A673 (cell line): Measurements from ENCODE around the gene RYK.

Source experiments
- EZH2 ChIP-seq: fragments of 200-600 bp; sonication (generic); IDR thresholded peaks from 2 replicates; pipeline ENCODE4 v1.6.1; 2017; ENCODE audit warnings: borderline replicate concordance, low read depth, mild to moderate bottlenecking, mixed read lengths, antibody characterized with exemption, low read length; ENCODE audit not compliant: poor library complexity, severe bottlenecking
- TF ChIP-seq, protein P1 (sequence below): fragments of 300-800, 200-600 bp; sonication (generic); conservative IDR thresholded peaks from 2 replicates; pipeline ENCODE4 v1.5.1; 2017; ENCODE audit warnings: low read depth, mild to moderate bottlenecking, antibody characterized with exemption, low read length, moderate library complexity, mixed read lengths

DNA sequence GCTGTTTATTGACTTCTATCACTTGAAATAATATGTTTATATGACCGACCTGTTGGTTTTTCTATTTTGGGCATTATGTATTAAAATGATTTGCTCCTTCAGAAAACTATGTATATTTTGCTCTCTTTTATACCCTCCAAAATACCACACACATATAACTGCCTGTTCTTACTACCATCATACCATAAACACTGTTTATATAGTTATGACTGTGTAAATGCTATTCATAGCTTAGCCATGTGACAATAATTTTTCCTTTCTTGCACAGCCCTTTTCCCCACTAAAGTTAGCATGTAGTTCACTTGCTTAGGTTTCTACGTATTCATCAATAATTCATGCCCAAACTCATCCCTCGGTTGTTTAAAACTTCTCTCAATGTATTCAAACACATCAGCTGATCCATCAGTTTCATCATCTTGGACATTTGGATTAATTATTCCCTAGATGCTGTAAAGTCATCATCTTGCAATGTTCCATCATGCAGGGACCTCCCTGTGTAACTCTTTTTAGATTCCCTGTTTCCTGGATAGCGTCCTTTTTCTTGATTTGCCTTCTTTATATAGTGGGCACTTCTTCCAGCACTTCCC is 8.2 kb upstream of the RYK start:
- TF ChIP-seq, protein P1, sequence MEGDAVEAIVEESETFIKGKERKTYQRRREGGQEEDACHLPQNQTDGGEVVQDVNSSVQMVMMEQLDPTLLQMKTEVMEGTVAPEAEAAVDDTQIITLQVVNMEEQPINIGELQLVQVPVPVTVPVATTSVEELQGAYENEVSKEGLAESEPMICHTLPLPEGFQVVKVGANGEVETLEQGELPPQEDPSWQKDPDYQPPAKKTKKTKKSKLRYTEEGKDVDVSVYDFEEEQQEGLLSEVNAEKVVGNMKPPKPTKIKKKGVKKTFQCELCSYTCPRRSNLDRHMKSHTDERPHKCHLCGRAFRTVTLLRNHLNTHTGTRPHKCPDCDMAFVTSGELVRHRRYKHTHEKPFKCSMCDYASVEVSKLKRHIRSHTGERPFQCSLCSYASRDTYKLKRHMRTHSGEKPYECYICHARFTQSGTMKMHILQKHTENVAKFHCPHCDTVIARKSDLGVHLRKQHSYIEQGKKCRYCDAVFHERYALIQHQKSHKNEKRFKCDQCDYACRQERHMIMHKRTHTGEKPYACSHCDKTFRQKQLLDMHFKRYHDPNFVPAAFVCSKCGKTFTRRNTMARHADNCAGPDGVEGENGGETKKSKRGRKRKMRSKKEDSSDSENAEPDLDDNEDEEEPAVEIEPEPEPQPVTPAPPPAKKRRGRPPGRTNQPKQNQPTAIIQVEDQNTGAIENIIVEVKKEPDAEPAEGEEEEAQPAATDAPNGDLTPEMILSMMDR, result no peak
- no peak for TF ChIP-seq EZH2
